Fibroblast of lung (primary cell): Measurements from ENCODE around the gene MYRF. TPM values are rescaled to one million over a fixed set of nuclear protein-coding genes. Genes with fewer than 3 reads are reported as not detected.

Experiments
- DNase-seq, 2 donors: peaks; one replicate each; pipeline versions ENCODE4 v3.0.0 to v3.0.0-alpha.2; 2010; ENCODE audit warnings: low read depth in 2 of 2
- H2AFZ ChIP-seq: 2 replicates; pipeline ENCODE4 v1.5.1; 2012; ENCODE audit warnings: low read length, control low read depth, inconsistent platforms
- H3K27ac ChIP-seq: 2 replicates; pipeline ENCODE4 v1.5.1; 2011; ENCODE audit warnings: low read length, control low read depth; ENCODE audit not compliant: insufficient read depth
- H3K27me3 ChIP-seq: 2 replicates; pipeline ENCODE4 v1.5.1; 2011; ENCODE audit warnings: mild to moderate bottlenecking, low read length; ENCODE audit not compliant: control insufficient read depth, insufficient read depth
- H3K36me3 ChIP-seq: 2 replicates; pipeline ENCODE4 v1.5.1; 2011; ENCODE audit warnings: low read length; ENCODE audit not compliant: control insufficient read depth, insufficient read depth
- H3K4me1 ChIP-seq: 2 replicates; pipeline ENCODE4 v1.5.1; 2011; ENCODE audit warnings: low read length; ENCODE audit not compliant: control insufficient read depth, insufficient read depth; ENCODE audit errors: extremely low read depth
- H3K4me2 ChIP-seq: 2 replicates; pipeline ENCODE4 v1.5.1; 2011; ENCODE audit warnings: low read length, control low read depth; ENCODE audit not compliant: insufficient read depth; ENCODE audit errors: extremely low read depth
- H3K4me3 ChIP-seq, 4 experiments: fragments of 200-600 bp in 1 of 4; sonication (generic) in 1 of 4; replicated peaks in 1 of 4; 2 replicates each; pipeline ENCODE4 v1.5.1; 2011 to 2016; ENCODE audit warnings: low read length in 4 of 4, low read depth in 3 of 4, mild to moderate bottlenecking in 3 of 4, control low read depth in 2 of 4, inconsistent platforms in 1 of 4, mixed read lengths in 1 of 4; ENCODE audit not compliant: insufficient read depth in 1 of 4; ENCODE audit errors: control extremely low read depth in 1 of 4
- H3K79me2 ChIP-seq: 2 replicates; pipeline ENCODE4 v1.5.1; 2012; ENCODE audit warnings: mild to moderate bottlenecking, low read length, inconsistent platforms; ENCODE audit not compliant: control insufficient read depth, insufficient read depth
- H3K9ac ChIP-seq: 2 replicates; pipeline ENCODE4 v1.5.1; 2011; ENCODE audit warnings: mild to moderate bottlenecking, low read length, control low read depth; ENCODE audit not compliant: insufficient read depth
- H3K9me3 ChIP-seq: 2 replicates; pipeline ENCODE4 v1.5.1; 2012; ENCODE audit warnings: low read depth, low read length; ENCODE audit not compliant: control insufficient read depth, insufficient read depth
- H4K20me1 ChIP-seq: 2 replicates; pipeline ENCODE4 v1.5.1; 2011; ENCODE audit warnings: low read length; ENCODE audit not compliant: control insufficient read depth, insufficient read depth; ENCODE audit errors: extremely low read depth
- EZH2 ChIP-seq: IDR thresholded peaks from 2 replicates; pipeline ENCODE4 v1.5.1; 2012; ENCODE audit warnings: low read length, control low read depth, mild to moderate bottlenecking; ENCODE audit errors: missing control alignments
- polyA plus RNA-seq, 2 donors: library from polyadenylated mRNA; depleted of rRNA in 1 of 2; stranded (reverse) in 1 of 2; unstranded in 1 of 2; fragments of >200 nt; gene quantifications; 2 replicates each; pipeline ENCODE4 v1.2.1, GENCODE V29; 2011 to 2012; ENCODE audit warnings: missing spikeins in 1 of 2
- total RNA-seq: library from RNA; depleted of rRNA; stranded (reverse); fragments of >200 nt; gene quantifications from 2 replicates; pipeline ENCODE4 v1.2.1, GENCODE V29; 2014
- TF ChIP-seq, protein P1 (sequence below), 2 donors: IDR thresholded peaks in 1 of 2; conservative IDR thresholded peaks in 1 of 2; 1 replicate in 1 of 2; 2 replicates in 1 of 2; pipeline ENCODE4 v1.5.1; 2011 to 2012; ENCODE audit warnings: low read length in 2 of 2, control low read depth in 1 of 2, inconsistent platforms in 1 of 2, low read depth in 1 of 2, mild to moderate bottlenecking in 1 of 2

MYRF gene
- total and polyA plus RNA-seq, 2 donors (not counting 1 experiment from before 2014, with no cell fraction given): 0.10 to 0.17 TPM

DNA sequence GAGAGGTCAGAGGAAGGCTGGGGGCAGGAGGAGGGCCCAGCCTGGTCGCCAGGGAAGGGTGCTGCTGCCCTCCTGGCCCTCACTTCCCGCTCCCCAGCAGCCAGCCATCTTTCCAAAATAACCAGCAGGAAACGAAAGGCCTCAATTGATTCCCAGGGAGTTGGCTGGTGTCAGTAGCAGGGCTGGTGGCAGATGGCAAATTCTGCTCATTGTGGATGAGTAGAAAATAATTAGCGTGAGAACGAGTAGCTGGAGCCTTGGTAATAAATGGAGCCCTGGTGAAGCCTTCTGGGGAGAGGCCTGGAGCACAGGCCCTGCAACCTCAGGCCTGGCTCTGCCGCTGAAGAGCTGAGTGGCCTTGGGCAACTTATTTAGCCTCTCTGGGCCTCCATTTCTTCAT is 40.9 kb upstream of the MYRF start:
- Histone ChIP-seq H3K4me2 (no peak overlapping the region), H3K4me3 (no peak overlapping the region), H3K36me3 (no peaks in the 10 kb centered on the region), H2AFZ (no peak overlapping the region), H3K9ac (no peak overlapping the region), H3K4me1 (no peaks in the 10 kb centered on the region), H3K79me2 (no peaks in the 10 kb centered on the region), H3K27ac (no peak overlapping the region), H3K9me3 (no peaks in the 10 kb centered on the region), H3K27me3 (peaks cover 6% of the 10 kb centered on the region), H4K20me1 (no peaks in the 10 kb centered on the region)
- no peak for TF ChIP-seq EZH2
- TF ChIP-seq, protein P1, sequence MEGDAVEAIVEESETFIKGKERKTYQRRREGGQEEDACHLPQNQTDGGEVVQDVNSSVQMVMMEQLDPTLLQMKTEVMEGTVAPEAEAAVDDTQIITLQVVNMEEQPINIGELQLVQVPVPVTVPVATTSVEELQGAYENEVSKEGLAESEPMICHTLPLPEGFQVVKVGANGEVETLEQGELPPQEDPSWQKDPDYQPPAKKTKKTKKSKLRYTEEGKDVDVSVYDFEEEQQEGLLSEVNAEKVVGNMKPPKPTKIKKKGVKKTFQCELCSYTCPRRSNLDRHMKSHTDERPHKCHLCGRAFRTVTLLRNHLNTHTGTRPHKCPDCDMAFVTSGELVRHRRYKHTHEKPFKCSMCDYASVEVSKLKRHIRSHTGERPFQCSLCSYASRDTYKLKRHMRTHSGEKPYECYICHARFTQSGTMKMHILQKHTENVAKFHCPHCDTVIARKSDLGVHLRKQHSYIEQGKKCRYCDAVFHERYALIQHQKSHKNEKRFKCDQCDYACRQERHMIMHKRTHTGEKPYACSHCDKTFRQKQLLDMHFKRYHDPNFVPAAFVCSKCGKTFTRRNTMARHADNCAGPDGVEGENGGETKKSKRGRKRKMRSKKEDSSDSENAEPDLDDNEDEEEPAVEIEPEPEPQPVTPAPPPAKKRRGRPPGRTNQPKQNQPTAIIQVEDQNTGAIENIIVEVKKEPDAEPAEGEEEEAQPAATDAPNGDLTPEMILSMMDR (conservative IDR thresholded peaks at IDR 0.05 in 1 of 2, IDR thresholded peaks at IDR 0.05 in 1 of 2; ENCODE audit: low read depth in 1 of 2, low read length in 2 of 2): no peak
- no peak for DNase-seq

DNA sequence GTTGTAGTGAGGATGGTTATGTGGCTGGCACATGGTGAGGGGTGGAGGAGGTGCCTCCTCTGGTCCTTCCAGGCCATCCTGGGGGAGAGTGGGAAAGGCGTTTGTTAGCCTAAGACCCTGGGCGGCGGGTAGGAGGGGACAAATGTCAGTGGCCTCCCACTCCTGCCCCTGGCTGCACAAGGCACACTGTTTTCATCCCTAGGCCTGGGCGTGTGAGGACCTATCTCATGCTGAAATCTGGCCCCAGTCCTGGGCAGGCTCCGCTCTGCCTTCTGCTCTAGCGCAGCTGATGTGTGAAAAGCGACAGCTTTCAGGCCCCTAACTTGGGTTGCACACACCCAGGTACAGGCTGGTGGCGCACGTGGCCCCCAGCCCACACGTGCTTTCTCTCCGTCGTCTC is 40.1 kb upstream of the MYRF start:
- Histone ChIP-seq H3K27me3 (peaks cover 6% of the 10 kb centered on the region), H4K20me1 (no peaks in the 10 kb centered on the region), H3K4me2 (no peak overlapping the region), H3K9me3 (no peaks in the 10 kb centered on the region), H3K79me2 (no peaks in the 10 kb centered on the region), H3K9ac (no peak overlapping the region), H2AFZ (no peak overlapping the region), H3K4me1 (no peaks in the 10 kb centered on the region), H3K36me3 (no peaks in the 10 kb centered on the region), H3K27ac (no peak overlapping the region), H3K4me3 (no peak overlapping the region)
- no peak for DNase-seq
- TF ChIP-seq EZH2: no peak
- TF ChIP-seq, protein P1 (conservative IDR thresholded peaks at IDR 0.05 in 1 of 2, IDR thresholded peaks at IDR 0.05 in 1 of 2; ENCODE audit: low read depth in 1 of 2, low read length in 2 of 2): no peak

DNA sequence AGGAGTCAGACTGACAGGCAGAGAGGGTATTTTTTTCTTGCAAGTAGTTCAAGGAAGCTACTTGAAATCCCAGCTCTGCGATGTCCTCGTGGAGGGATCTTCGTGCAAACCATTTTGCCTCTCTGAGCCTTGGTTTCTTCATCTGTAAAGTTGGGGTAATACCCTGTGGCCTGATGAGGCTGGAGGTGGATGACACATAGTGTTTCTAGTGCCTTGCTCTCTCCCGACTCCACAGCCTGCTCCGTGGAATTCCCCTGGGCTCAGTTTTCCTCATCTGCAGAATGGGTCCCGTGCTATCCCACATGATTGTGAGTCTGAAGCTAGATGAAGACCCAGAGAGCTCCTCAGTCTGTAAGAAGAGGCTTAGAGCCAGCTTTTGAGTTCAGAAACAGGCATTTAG is 39.6 kb upstream of the MYRF start:
- Histone ChIP-seq H3K9me3 (no peaks in the 10 kb centered on the region), H3K27ac (no peak overlapping the region), H4K20me1 (no peaks in the 10 kb centered on the region), H3K79me2 (no peaks in the 10 kb centered on the region), H2AFZ (no peak overlapping the region), H3K4me1 (peaks cover 2% of the 10 kb centered on the region), H3K36me3 (no peaks in the 10 kb centered on the region), H3K4me3 (no peak overlapping the region), H3K4me2 (no peak overlapping the region), H3K9ac (no peak overlapping the region), H3K27me3 (peaks cover 6% of the 10 kb centered on the region)
- TF ChIP-seq EZH2: no peak
- TF ChIP-seq, protein P1 (conservative IDR thresholded peaks at IDR 0.05 in 1 of 2, IDR thresholded peaks at IDR 0.05 in 1 of 2; ENCODE audit: low read depth in 1 of 2, low read length in 2 of 2): no peak
- no peak for DNase-seq
